GM19438 (cell line): ENCODE data around the gene LRMDA.

Source experiments
- ATAC-seq: cut with Tn5 transposase; IDR thresholded peaks from one replicate; pipeline ENCODE4 v1.9.1; 2021; ENCODE audit warnings: low read depth; ENCODE audit not compliant: unreplicated experiment

LRMDA gene

DNA sequence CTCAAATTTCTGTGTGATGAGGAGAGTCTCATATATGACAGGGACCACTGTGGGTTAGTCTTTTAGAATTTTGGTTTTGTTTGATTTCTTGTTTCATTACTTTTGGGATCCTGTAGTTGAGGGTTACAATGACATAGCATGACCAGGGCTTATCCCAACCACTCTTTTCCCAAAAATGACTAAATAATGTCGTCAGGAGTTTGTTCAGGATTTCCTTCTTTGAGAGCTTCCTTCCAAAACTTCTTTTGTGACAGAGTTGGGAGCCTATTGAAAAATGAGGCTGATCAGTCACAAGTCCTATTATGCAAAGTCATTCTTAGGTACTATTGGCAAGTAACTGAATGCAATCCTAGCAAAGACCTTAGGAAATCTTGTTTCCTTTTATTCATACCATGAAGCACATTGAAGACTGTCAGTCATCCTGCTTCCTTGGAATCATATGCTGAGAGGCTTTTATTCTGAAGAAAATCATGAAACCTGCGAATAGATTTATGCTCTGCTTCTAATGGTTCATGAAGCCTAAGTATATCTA is 498.3 kb downstream of the LRMDA start:
- ATAC-seq: no peak

DNA sequence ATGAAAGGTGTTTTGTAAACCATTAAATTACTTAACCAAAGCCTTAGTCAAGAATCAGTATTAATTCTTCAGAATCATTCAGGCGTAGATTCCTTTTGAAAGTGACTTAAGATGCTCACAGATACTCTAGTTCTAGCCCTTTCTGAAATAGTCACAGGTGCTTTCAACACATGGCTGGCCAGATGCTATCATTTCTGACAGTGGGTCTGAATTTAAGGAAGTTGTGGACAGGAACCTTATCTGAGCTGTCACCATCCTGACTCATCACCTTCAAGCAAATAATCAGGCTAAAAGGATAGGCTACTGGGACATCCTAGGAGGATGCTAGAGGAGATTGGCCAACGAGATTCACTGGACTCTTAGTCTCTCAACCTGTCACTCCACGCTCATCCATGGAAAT is 501.5 kb downstream of the LRMDA start:
- ATAC-seq: peak; percentile 85

DNA sequence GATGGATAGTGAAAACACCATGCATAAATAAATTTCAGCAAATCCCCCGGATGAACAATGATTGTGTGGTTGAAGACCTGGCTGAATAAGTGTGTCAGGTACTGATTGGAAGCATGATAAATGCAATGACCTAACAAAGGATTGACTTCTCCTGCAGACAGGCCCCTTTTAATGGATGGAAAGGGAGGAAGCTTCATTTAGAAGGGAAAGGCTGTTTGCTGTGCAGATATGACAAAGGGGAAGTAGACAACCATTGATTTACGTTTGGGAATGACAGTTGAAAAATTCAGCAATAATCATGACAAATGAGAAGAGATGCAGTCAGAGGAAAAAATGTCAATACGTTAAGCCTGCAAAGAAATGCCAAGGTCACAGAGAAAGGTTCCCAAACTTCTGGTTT is 503.8 kb downstream of the LRMDA start:
- no peak for ATAC-seq

DNA sequence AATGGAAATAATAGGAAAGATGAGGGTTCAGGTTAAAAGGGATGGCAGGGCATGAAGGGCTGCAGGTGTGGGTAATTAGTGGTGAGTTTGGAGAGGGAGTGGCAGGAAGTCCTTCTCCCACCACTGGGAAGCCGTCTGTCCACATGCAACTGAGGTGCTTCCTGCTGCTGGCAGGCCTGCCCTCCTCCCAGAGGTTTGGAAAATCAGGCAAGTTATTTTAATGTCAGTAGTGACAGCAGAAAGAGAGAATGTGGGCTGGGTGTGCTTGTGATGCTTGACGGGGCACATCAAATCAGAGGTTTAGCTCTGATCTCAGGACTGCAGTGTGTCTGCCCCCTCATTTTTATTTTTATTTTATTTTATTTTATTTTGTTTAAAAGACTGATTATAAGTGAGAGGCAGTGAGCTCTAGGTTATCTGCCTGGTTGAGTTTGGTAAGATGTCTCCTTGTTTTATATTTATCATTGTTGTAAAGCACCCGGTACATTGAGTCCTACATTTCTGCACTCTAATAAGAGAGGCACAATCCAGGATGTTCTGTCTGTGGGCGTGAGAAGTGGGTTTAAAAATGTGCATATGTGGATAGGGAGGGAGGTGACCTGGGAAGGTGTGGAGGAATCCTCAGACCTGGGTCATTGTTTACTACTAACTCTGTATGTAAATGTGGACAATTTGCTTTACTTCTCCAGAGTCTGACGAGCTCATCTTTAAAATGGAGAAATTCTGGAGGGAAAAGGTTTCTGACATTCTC is 504.4 kb downstream of the LRMDA start:
- no peak for ATAC-seq

DNA sequence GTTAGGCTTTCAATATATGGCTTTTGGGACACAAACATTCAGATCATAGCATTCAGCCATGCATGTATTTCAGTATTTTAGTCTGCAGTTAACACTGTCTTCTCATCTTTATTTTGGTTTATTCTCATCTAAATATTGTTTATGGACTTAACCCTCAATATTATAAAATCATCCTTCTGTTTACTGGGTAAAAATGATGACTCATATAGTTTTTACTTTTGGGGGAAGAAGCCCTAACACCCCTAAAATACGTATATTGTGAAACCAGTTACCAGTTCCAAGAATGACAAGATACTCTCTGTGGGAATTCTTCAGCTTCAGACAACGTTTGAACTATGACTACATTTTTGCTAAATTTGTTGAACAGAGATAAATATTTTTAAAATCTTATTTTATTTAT is 505.4 kb downstream of the LRMDA start:
- no peak for ATAC-seq

DNA sequence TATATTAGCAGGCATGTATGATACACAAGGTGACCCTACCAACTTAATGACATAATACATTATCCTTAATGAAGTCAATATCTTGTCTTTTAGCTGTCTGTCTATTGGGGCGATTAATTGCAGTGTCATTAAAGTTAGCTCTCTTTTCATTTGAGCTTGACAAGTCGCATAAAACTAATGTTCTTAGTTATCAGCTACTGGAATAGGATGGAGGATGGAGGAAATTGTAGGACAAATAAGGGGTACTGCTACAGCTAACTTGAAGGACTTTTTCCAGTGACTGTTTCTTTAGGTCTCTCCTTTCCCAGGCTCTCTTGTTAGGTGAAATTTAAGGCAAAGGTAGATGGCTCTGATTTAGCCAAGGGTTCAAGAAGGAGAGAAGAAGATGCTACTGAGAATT is 506.4 kb downstream of the LRMDA start:
- no peak for ATAC-seq

DNA sequence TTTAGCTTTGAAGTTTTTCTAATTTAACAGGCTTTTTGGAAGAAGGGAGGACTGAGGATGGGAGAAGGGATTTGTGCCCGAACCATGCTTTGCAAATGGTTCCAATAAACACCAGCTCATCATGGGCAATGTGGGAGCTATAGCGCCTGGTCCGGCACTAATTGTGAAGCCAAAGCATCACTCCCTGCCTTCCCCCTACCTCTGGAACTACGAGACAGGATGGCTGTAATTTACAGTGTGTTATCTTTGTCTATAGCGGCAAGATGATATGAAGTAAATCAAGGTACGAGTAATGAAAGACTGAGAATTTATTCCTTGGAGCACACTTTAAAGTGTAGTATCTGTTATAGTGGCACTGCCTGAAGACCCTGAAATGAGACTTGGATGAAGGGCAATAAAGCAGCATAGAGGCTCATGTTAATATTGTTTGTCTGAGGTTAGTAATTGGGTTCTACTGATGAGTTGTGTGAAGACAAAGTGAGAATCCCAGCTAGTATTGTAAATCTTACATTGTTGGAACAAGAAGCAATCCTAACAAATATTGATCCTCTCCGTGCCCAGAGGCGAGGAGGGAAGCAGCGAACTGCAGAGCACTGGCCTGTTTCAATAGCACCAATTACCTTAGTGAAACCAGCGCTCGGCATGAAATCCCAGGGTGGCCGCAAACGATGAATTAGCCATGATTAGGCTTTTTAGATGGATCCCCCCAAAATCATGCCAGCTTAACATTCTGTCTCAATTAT is 507.1 kb downstream of the LRMDA start:
- no peak for ATAC-seq

DNA sequence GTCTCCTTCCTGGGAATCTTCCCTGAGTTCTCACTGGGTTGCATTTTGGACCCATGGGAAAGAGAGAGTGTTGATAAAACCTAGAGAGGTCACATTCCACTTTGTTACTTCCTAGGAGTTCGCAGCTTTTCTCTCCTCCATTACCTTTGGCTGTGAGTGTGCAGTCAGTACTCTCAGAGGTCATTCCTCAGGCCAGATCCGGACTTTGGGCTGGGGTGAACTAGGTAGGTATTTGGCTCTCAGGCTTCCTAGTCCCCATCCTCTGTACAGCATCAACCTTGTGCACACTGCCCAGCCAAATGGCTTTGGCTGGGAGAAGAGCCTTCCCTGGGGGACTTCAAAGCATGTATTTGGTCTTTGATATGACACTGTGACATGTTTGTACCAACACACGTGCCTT is 508.1 kb downstream of the LRMDA start:
- ATAC-seq: no peak

DNA sequence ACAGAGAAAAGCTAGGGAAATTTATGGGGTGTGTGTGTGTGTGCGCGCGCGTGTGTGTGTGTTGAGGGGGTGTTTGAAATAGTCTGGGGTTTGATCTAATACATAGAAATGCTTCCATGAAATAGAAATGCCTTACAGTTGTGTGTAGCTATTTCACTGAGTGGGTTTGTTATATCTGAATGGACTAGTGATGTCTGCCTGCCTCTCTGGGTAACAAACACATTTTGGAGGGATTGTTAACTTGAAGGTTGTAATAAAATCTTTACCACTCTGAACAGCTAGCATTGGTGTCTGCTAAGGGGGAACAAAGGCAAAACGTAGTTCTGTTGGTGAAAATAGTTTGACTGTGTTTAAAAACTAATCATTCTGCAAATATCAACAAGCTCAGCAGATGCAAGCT is 509.3 kb downstream of the LRMDA start:
- no peak for ATAC-seq

DNA sequence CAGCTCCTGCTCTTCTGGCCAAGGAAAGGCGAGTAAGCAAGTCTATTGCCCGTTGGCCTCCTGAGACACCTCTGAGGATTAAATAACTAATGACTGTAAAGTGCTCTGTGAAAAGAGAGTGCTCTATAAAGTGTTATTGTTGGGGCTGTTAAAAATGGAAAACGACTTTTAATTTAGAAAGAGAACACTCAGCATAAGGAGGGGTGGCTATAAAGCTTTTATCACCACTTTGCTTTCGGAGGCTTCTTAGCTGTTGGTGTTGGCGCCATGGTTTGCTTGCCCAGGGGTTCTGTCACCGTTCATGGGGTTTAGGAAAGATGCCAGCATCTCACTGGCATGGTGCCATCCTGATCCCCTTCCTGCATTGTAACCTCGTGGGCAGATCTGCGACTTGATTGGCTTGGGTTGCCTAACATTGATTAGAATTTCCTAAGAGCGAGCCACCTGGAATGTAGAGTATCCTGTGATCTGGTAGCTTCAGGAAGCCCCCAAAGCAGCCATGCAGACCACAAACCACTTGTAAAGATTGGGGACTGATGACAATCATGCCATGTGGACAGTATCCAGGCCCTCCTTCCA is 509.9 kb downstream of the LRMDA start:
- ATAC-seq: no peak

DNA sequence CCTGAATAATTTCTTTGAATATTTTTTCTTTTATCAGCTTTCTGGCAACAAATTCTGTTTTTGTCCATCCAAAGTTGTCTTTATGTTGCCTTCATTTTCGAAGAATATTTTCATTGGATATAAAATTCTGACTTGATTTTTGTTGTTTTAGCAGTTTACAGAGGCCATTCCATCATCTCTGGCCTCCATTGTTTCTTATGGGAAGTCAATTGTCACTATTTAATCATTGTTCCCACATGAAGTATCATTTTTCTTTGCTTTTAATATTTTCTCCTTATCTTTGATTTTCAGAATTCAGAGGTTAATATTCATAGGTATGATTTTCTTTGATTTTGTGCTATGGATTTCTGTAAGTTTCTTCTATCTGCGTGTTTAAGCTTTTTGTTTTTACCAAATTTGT is 512.6 kb downstream of the LRMDA start:
- ATAC-seq: no peak

DNA sequence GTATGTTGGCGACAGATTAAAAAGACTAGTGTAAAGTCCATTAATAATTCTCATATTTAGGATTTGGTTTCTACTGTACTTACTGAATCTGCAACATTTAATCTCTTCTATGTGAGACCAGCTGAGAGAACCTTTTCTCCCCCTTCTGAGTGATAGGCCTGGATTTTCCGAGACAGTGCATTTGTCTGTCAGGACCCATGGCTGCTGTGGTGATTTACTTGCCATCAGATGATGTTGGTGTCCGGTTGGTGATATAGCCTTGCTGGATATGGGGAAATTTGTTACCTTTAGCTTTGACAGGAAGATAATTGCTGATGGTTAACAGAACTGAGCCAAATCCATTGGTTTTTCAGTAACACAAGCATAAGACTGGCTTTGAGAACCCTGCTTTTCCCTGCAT is 517.2 kb downstream of the LRMDA start:
- no peak for ATAC-seq

DNA sequence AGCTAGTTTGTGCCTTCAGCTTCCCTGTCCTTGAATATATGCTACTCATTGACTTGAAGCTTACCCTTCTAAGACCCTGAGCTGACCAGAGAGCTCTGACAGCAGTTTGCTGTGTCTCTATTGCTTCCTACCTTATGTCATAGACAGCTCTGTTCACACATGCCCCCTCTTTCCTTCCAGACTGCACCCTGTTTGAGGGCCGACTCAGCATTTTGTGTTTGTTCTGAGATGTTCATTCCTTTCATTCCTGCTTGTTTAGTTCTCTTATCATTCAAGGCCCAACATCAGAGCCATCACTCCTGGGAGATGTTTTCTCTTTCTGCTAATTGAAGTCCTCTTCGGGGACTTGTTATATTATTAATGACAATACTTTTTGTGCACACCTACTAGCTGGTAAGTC is 518.9 kb downstream of the LRMDA start:
- ATAC-seq: no peak

DNA sequence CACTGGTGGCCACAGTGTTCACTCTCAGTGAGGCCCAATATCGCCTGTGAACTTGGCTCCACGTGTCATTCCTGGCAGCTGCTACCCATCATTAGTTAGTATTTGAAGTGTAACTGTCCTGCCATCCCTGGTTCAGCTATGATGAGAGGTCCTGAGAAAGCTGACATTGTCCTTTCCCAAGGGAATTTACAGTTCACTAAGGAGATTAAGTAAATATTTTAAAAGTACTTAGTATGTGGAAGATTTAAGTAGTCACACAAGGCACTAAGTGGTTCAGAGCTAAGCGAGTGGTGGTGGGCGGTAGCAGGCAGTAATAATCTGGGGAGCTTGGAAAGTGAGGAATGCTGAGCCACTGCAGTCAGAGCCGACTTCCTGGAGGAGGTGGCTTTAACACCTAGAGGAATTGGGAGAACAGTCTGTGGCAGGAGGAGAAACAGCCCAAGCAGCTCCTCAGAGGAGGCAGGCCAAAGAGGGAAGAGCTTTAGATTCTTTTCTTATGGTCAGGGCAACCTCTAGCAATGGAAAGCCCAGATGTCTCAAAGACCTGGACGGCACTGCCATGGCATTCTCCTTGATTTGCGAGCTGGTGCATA is 519.7 kb downstream of the LRMDA start:
- no peak for ATAC-seq

DNA sequence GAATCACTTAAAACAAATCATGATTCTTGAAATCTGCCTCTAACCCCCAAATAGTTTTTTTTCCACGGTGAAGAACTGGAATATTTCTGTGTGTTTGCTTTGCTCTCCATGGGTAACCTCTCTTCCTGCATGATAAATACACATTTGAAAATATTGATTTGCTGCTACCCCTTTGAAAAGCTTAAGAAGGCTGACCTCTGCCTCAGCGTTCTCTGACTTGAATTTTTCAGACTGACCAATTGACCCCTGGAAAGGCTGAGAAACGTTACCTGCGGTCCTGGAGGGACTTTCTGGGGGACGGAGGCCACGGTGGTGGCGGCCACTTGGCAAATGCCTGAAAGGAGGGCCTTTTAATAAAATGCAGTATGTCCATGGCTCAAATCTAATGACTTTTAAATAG is 520.2 kb downstream of the LRMDA start:
- no peak for ATAC-seq

DNA sequence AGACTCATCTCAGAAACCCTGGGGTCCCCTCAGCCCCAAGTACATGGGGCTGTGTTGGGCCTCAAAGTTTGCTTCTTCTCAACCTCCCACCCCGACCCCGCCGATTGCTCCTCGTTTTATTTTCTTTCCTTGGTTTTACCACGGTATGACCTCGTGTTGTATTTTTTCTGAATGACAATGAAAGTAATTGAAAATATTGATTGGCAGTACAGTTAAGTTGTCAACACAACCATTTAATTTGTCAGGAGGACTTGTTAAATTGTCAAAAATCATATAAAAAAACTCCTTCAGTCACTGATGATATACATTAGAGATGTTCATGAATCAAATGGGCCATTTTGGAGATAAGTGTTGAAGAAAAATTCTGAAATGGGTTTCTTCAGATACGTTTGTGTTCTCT is 520.7 kb downstream of the LRMDA start:
- ATAC-seq: no peak

DNA sequence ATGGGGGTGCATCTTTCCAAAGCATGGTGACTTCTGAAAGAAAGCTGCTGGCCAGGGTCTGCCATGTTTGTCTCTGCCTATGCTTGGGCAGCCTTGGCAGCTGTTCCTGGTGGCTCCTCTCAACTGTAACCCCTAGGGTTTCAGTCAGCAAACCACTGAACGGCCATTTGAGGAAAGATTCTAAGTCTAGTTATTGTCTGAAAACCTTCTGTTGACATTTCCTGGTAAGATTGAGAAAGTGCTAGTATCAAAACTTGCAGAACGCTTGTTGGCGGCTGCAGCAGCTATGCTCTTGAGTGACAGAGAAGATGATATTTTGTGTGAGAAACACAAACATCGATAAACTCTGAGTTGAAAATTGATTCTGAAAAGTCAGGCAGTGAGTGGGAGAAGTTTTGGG is 523.1 kb downstream of the LRMDA start:
- ATAC-seq: no peak

DNA sequence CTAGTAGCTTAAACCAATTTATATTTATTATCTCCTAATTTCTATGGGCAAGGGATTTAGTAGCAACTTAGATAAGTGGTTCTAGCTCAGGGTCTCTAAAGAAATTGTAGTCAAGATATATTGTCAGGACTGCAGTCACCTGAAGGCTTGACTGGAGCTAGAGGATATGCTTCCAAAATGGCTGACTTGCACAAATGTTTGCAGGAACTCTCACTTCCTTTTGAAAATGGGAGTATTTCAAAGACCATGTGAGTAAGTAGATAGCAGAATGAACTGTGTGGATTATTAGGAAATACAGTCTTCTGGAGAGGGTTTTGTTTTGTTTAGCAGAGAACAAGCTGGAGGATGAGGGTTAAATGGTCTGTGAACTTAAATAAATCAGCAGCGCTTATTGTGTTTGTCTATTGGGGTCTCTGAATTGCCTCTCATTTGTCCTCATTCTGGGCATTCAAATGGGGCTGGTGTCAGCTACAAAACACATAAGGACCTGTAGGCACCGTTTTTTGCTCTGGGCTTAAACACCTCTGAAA is 524.6 kb downstream of the LRMDA start:
- no peak for ATAC-seq

DNA sequence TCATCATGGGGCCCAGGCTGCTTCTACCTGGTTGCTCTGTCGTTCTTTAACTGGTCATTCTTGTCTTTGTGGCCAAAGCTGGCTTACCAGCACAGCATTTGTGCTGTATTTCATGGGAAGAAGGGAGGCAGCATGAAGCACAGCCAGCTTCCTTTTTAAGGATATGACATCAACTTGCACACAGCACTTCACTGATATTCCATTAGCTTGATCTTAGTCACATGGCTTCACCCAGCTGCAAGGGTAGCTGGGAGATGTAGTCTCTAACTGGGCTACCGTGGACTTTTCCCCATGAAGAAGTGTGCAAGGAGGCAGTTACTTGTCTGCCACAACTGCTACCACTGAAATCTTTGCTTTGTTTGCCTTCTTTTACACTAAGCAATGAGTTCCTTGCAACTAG is 525.2 kb downstream of the LRMDA start:
- no peak for ATAC-seq

DNA sequence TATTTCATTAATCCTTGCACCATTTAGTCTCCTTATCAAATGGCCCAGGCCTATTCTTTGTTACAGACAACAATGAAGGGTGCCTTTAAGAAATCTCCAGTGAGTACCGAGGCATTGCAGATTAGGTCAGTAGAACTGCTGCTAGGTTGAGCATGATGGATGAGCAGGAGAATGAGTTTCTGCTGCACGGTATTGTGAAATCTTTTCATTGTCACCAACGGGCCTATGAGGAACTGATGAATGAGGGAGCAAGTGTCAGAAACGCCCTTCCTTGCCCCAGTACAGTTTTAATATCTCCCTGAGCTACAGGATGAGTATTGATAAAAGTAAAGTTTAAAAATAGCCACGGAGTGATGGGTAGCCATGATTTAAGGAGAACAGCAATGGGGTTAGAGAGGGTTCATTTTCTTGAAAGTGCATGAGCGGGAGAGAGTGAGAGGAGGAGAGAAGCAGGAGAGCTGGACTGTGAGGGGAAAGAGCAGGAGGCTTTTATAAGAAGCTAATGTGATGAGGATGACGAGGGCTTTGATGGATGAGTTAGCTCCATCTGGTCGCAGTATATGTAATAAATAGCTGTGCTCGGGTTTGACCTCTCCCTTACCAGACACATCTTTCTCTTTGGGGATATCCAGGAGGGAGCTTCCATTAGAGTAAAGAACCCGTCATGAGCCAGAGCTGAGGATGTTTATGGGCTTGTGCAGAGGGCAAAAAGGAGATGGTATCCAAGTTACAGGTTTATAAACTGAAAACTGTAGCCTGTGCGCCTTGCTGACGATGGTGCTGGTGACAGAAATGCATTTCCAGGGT is 526.1 kb downstream of the LRMDA start:
- ATAC-seq: no peak
